B cell (primary cell): ENCODE measurements around the gene TRIM56. TPM values are rescaled to one million over a fixed set of nuclear protein-coding genes. Genes with fewer than 3 reads are reported as not detected.

Experiments used
- ATAC-seq: fragments of 200-7000 bp; cut with Tn5 transposase; one replicate; pipeline ENCODE4 v1.10.0; 2021; ENCODE audit warnings: low read depth, mild to moderate bottlenecking, moderate number of reproducible peaks, moderate library complexity
- CTCF ChIA-PET: fragments of 350-600 bp; sonication (Branson Sonifier 250); formaldehyde crosslinking; loops from one replicate; lab custom pipeline; 2021; ENCODE audit warnings: antibody characterized with exemption, inconsistent platforms; lab: Charles Lee
- POLR2A ChIA-PET: fragments of 350-600 bp; sonication (Branson Sonifier 250); formaldehyde crosslinking; loops from one replicate; lab custom pipeline; 2021; ENCODE audit warnings: antibody characterized with exemption; lab: Charles Lee
- DNase-seq: peaks from one replicate; pipeline ENCODE4 v3.0.0; 2013
- H2AFZ ChIP-seq: 2 replicates; pipeline ENCODE4 v1.6.1; 2012; ENCODE audit warnings: mild to moderate bottlenecking, low read depth, low read length; ENCODE audit not compliant: insufficient read depth, poor library complexity, severe bottlenecking
- H3K27ac ChIP-seq, 2 donors: 1 replicate in 1 of 2; 2 replicates in 1 of 2; pipeline ENCODE4 v1.5.1; 2012 to 2013; ENCODE audit warnings: low read length in 2 of 2, mild to moderate bottlenecking in 2 of 2, moderate library complexity in 1 of 2
- H3K27me3 ChIP-seq, 4 experiments: fragments of 200-600 bp in 1 of 4; sonication (generic) in 1 of 4; replicated peaks in 1 of 4; 1 replicate in 2 of 4; 2 replicates in 2 of 4; pipeline versions ENCODE4 v1.6.1 to v1.7.0; 2013 to 2016; ENCODE audit warnings: low read length in 3 of 4, mild to moderate bottlenecking in 2 of 4, mixed read lengths in 1 of 4, moderate library complexity in 1 of 4; ENCODE audit not compliant: insufficient read depth in 4 of 4, control insufficient read depth in 3 of 4; ENCODE audit errors: control extremely low read depth in 1 of 4
- H3K36me3 ChIP-seq, 2 experiments: replicated peaks in 1 of 2; 1 replicate in 1 of 2; 2 replicates in 1 of 2; pipeline versions ENCODE4 v1.6.1 to v1.7.1; 2013; ENCODE audit warnings: low read length in 1 of 2; ENCODE audit not compliant: insufficient read depth in 2 of 2, control insufficient read depth in 1 of 2; ENCODE audit errors: control extremely low read depth in 1 of 2, extremely low read depth in 1 of 2
- H3K4me1 ChIP-seq, 2 donors: fragments of 200-600 bp in 1 of 2; sonication (generic) in 1 of 2; 1 replicate in 1 of 2; 2 replicates in 1 of 2; pipeline versions ENCODE4 v1.5.1 to v1.6.1; 2013 to 2017; ENCODE audit warnings: low read length in 2 of 2; ENCODE audit not compliant: control insufficient read depth in 2 of 2, insufficient read depth in 2 of 2
- H3K4me2 ChIP-seq: replicated peaks from 2 replicates; pipeline ENCODE3; 2012; ENCODE audit warnings: mild to moderate bottlenecking, low read depth, low read length; ENCODE audit not compliant: poor library complexity, severe bottlenecking
- H3K4me3 ChIP-seq, 5 experiments: fragments of 200-600 bp in 1 of 5; sonication (generic) in 1 of 5; 1 replicate in 3 of 5; 2 replicates in 2 of 5; pipeline versions ENCODE4 v1.5.1 to v1.7.0; 2011 to 2016; ENCODE audit warnings: low read length in 4 of 5, mild to moderate bottlenecking in 4 of 5, low read depth in 2 of 5, control low read depth in 1 of 5, moderate library complexity in 1 of 5; ENCODE audit not compliant: insufficient read depth in 1 of 5; ENCODE audit errors: control extremely low read depth in 1 of 5, extremely low read depth in 1 of 5
- H3K79me2 ChIP-seq: fragments of 200-600 bp; sonication (generic); one replicate; pipeline ENCODE4 v1.6.0; 2016; ENCODE audit warnings: low read length; ENCODE audit not compliant: control insufficient read depth, insufficient read depth
- H3K9ac ChIP-seq: fragments of 200-600 bp; sonication (generic); 2 replicates; pipeline ENCODE4 v1.6.1; 2017; ENCODE audit warnings: mild to moderate bottlenecking, low read length, moderate library complexity
- H3K9me3 ChIP-seq, 3 donors: one replicate each; pipeline versions ENCODE4 v1.6.1 to v1.7.1; 2013; ENCODE audit warnings: low read length in 2 of 3; ENCODE audit not compliant: control insufficient read depth in 2 of 3, insufficient read depth in 1 of 3; ENCODE audit errors: control extremely low read depth in 1 of 3
- H4K20me1 ChIP-seq: 2 replicates; pipeline ENCODE4 v1.6.0; 2012; ENCODE audit warnings: mild to moderate bottlenecking, low read length; ENCODE audit not compliant: insufficient read depth, control insufficient read depth, poor library complexity, severe bottlenecking
- H3K27ac Mint-ChIP-seq: one replicate; pipeline ENCODE4 v1.8.0; 2021; ENCODE audit warnings: mixed read lengths
- H3K27me3 Mint-ChIP-seq: one replicate; pipeline ENCODE4 v1.8.0; 2021; ENCODE audit warnings: mixed read lengths
- H3K4me1 Mint-ChIP-seq: one replicate; pipeline ENCODE4 v1.8.0; 2021; ENCODE audit warnings: mixed read lengths
- H3K4me3 Mint-ChIP-seq: one replicate; pipeline ENCODE4 v1.8.0; 2021; ENCODE audit warnings: mixed read lengths
- H3K9me3 Mint-ChIP-seq: one replicate; pipeline ENCODE4 v1.8.0; 2022; ENCODE audit warnings: mixed read lengths; ENCODE audit not compliant: insufficient read depth
- EZH2 ChIP-seq: IDR thresholded peaks from 2 replicates; pipeline ENCODE4 v1.6.1; 2012; ENCODE audit warnings: borderline replicate concordance, low read depth, mild to moderate bottlenecking, moderate library complexity, low read length; ENCODE audit not compliant: insufficient read depth, poor library complexity, severe bottlenecking
- WGBS: methylation state at CpG from one replicate; pipeline ENCODE4 v1.1.5; 2013; ENCODE audit warnings: missing lambda C conversion rate; ENCODE audit not compliant: insufficient coverage; 5-methylcytosine and 5-hydroxymethylcytosine counted together
- intact Hi-C: fragments of 100-400 bp; cut with micrococcal nuclease; formaldehyde crosslinking; loops from one replicate; pipeline ENCODE4 v1.10.0; 2022
- polyA minus RNA-seq: library from RNA; depleted of rRNA, polyadenylated mRNA; stranded (reverse); fragments of >200 nt; gene quantifications from 2 replicates; pipeline ENCODE4 v1.2.3, GENCODE V29; 2012
- polyA plus RNA-seq: library from polyadenylated mRNA; depleted of rRNA; stranded (reverse); fragments of >200 nt; gene quantifications from 2 replicates; pipeline ENCODE4 v1.2.3, GENCODE V29; 2012
- total RNA-seq, 2 donors: library from RNA; stranded (reverse); fragments of 120-200 nt in 1 of 2; gene quantifications; 1 replicate in 1 of 2; 2 replicates in 1 of 2; pipeline versions ENCODE4 v1.2.3 to v1.2.4, GENCODE V29; 2013 to 2022
- TF ChIP-seq, protein P1 (sequence below): fragments of 200-600 bp; IDR thresholded peaks from one replicate; pipeline ENCODE4 v1.8.0; 2022; ENCODE audit warnings: antibody characterized with exemption, mild to moderate bottlenecking

The TRIM56 gene, protein sequence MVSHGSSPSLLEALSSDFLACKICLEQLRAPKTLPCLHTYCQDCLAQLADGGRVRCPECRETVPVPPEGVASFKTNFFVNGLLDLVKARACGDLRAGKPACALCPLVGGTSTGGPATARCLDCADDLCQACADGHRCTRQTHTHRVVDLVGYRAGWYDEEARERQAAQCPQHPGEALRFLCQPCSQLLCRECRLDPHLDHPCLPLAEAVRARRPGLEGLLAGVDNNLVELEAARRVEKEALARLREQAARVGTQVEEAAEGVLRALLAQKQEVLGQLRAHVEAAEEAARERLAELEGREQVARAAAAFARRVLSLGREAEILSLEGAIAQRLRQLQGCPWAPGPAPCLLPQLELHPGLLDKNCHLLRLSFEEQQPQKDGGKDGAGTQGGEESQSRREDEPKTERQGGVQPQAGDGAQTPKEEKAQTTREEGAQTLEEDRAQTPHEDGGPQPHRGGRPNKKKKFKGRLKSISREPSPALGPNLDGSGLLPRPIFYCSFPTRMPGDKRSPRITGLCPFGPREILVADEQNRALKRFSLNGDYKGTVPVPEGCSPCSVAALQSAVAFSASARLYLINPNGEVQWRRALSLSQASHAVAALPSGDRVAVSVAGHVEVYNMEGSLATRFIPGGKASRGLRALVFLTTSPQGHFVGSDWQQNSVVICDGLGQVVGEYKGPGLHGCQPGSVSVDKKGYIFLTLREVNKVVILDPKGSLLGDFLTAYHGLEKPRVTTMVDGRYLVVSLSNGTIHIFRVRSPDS
- total RNA-seq (76.1 and 85.7 TPM in 2 replicates), polyA plus RNA-seq (8.4 and 11.0 TPM in 2 replicates), polyA minus RNA-seq (28.0 and 37.6 TPM in 2 replicates)
- 21.7 TPM for total RNA-seq (2013)

DNA sequence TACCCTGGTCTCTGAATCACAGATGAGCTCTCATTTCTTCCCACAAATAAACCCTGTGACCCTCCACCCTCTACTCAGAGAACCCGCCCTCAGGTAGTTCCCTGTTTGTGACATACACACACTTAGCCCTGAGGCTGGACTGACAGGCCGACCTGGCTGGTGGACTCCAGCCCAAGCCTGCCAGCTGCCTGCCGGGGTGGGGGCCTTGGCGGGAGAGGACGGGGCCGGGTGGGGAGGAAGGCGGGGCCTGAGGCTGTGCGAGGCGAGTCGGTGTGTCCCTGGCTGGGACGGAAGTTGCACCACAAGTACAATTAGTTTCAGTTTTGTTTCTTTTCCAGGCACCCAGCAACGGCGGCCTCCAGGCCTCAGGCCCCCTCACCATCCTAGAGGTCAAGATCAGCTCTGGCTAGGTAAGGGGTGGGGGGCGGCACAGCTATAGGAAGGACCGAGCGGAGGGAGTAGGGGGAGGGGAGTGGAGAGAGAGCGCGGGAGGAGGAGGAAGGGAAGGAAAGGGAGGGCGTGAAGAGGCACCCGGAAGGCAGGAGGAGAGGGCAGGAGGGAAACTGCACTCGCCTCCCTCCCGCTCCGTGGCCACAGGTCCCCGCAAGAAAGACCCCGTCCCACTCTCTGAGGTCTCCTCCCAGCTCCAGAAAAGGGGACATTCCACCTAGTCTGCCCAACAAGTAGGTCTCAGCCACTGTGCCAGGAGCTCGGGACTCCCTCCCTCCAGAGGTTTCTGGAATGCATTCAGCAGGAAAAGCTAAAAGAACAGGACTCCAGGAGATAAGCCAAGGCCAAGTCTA, at the start of gene TRIM56:
TRIM56 (plus strand) TSS at position 320 of the 803 bp plus-strand sequence. CDS start 1,832 bp downstream, outside the sequence.
- TF ChIP-seq, protein P1, sequence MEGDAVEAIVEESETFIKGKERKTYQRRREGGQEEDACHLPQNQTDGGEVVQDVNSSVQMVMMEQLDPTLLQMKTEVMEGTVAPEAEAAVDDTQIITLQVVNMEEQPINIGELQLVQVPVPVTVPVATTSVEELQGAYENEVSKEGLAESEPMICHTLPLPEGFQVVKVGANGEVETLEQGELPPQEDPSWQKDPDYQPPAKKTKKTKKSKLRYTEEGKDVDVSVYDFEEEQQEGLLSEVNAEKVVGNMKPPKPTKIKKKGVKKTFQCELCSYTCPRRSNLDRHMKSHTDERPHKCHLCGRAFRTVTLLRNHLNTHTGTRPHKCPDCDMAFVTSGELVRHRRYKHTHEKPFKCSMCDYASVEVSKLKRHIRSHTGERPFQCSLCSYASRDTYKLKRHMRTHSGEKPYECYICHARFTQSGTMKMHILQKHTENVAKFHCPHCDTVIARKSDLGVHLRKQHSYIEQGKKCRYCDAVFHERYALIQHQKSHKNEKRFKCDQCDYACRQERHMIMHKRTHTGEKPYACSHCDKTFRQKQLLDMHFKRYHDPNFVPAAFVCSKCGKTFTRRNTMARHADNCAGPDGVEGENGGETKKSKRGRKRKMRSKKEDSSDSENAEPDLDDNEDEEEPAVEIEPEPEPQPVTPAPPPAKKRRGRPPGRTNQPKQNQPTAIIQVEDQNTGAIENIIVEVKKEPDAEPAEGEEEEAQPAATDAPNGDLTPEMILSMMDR: no peak
- no peak for TF ChIP-seq EZH2
- Histone ChIP-seq H3K36me3 (peaks cover 0 to 15% of the 10 kb centered on the region in 2 experiments), H3K27me3 (no peaks in the 10 kb centered on the region), H3K4me2 (peak within 1 kb of the TSS; percentile 91), H3K4me3 (peak within 1 kb of the TSS; percentile 88 to 98 (median 92)), H3K27ac (peak within 1 kb of the TSS; percentile 86 to 96), H3K9ac (peak within 1 kb of the TSS; percentile 97), H3K4me1 (peaks cover 16 to 29% of the 10 kb centered on the region in 2 donors), H4K20me1 (peaks cover 38% of the 10 kb centered on the region), H3K9me3 (no peaks in the 10 kb centered on the region), H3K79me2 (peaks cover 59% of the 10 kb centered on the region), H2AFZ (peak within 1 kb of the TSS; percentile 94)
- Mint-ChIP-seq H3K4me3 (peak within 1 kb of the TSS; percentile 98), H3K9me3 (no peaks in the 10 kb centered on the region), H3K27ac (peak within 1 kb of the TSS; percentile 98), H3K4me1 (peaks cover 22% of the 10 kb centered on the region), H3K27me3 (peaks cover 3% of the 10 kb centered on the region)
- POLR2A ChIA-PET: interaction anchor here (0.6 to 1.4 kb wide), 8 partner anchors 38 to 990 kb away, joined by 3 to 8 read pairs (median 5); partner anchors contain the start of genes SRRT, UFSP1 and ZCWPW1
- intact Hi-C loops: loop anchor here (1.0 to 2.0 kb wide), 5 partner anchors 8 to 380 kb away; no protein-coding TSS in a partner anchor
- peak; percentile 83 for DNase-seq
- WGBS: under 1% methylated on average over 23 of the region's 26 CpGs
- CTCF ChIA-PET: interaction anchor here (0.5 to 1.8 kb wide), 7 partner anchors 8 to 282 kb away, joined by 3 to 5 read pairs (median 3); no protein-coding TSS in a partner anchor
- peak; percentile 97 for ATAC-seq
